K562 (cell line): ENCODE data around the gene TPD52L2.

ENCODE experiments used
- GABPA ChIP-seq: fragments of 200-800 bp; sonication (Bioruptor generic); conservative IDR thresholded peaks from 2 replicates; pipeline ENCODE4 v1.6.1; 2016; ENCODE audit warnings: low read depth, missing genetic modification characterization, missing compliant biosample characterization
- GATA2 ChIP-seq: sonication (generic); formaldehyde crosslinking; IDR thresholded peaks from 2 replicates; pipeline ENCODE4 v1.4.0; 2020; ENCODE audit warnings: mild to moderate bottlenecking, missing genetic modification reagents
- POLR3G ChIP-seq: IDR thresholded peaks from 2 replicates; pipeline ENCODE4 v1.6.1; 2011; ENCODE audit not compliant: insufficient read length, insufficient replicate concordance; ENCODE audit errors: extremely low read depth
- ZNF764 ChIP-seq: fragments of 250-450 bp; sonication (Bioruptor Pico); IDR thresholded peaks from 2 replicates; pipeline ENCODE4 v1.4.0; 2020; ENCODE audit warnings: low read depth, mild to moderate bottlenecking, moderate library complexity

DNA sequence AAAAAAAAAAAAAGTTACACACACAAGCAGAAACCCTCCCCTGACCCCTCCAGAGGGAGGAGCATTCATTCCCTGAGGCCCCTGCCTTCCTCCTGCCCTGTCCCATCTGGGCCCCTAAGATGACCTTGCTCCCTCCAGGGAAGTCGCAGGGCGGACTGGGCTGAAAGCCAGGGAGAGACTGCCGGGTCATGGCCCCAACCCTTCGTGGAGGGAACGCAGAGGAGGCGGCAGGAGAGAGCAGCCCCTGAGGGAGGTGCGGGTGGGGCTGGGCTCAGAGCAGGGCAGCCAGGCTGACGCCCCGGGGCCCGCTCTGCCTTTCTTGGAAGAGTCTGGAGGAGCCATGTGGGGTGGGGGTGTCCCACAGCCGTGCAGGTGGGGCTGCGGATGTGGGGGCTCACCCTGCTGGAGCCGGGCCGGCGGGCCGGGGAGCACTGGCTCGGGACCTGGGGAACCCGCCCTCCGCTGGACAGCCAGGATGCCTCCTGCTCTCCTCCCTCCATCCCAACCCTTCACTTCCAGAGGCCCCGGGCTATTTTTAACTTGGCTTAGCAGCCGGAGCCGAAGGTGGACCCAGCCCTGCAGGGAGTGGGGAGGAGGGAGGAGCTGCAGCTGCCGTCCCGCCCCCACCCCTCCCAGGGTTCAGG, 18.8 kb upstream of the TPD52L2 start:
- TF ChIP-seq ZNF764 (CRISPR knock-in tag) (no peak), POLR3G (no peak), GABPA (tag) (no peak), GATA2 (no peak)
